Activated CD4-positive, alpha-beta T cell treated with anti-CD3 and anti-CD28 coated beads, Interleukin-2, amount 10 ng/mL, durations not matched to agents 24 days and 14 days (primary cell): ENCODE measurements around the gene CILP2. TPM values are rescaled to one million over a fixed set of nuclear protein-coding genes. Genes with fewer than 3 reads are reported as not detected.
A peak's percentile ranks its signal among the peaks of the same experiment; 100 is the strongest.

Source experiments
- DNase-seq: peaks from one replicate; pipeline ENCODE4 v3.0.0; 2022
- H3K27ac Mint-ChIP-seq: one replicate; pipeline ENCODE4 v1.8.0; 2022; ENCODE audit warnings: mild to moderate bottlenecking, mixed read lengths
- H3K27me3 Mint-ChIP-seq: one replicate; pipeline ENCODE4 v1.8.0; 2022; ENCODE audit warnings: mixed read lengths
- H3K36me3 Mint-ChIP-seq: one replicate; pipeline ENCODE4 v1.8.0; 2022; ENCODE audit warnings: low read depth, mild to moderate bottlenecking, mixed read lengths
- H3K4me1 Mint-ChIP-seq: one replicate; pipeline ENCODE4 v1.8.0; 2021; ENCODE audit warnings: mixed read lengths
- H3K4me3 Mint-ChIP-seq: one replicate; pipeline ENCODE4 v1.8.0; 2022; ENCODE audit warnings: mild to moderate bottlenecking, moderate library complexity, mixed read lengths
- H3K9me3 Mint-ChIP-seq: one replicate; pipeline ENCODE4 v1.8.0; 2021; ENCODE audit warnings: mixed read lengths
- intact Hi-C: fragments of 100-400 bp; cut with micrococcal nuclease; formaldehyde crosslinking; loops from one replicate; pipeline ENCODE4 v1.15.1; 2023
- total RNA-seq: library from RNA; stranded (reverse); gene quantifications from 2 replicates; pipeline ENCODE4 v1.2.3, GENCODE V29; 2022

The CILP2 gene
- total RNA-seq, 1 donor from 2014 or later: 0.14 TPM

DNA sequence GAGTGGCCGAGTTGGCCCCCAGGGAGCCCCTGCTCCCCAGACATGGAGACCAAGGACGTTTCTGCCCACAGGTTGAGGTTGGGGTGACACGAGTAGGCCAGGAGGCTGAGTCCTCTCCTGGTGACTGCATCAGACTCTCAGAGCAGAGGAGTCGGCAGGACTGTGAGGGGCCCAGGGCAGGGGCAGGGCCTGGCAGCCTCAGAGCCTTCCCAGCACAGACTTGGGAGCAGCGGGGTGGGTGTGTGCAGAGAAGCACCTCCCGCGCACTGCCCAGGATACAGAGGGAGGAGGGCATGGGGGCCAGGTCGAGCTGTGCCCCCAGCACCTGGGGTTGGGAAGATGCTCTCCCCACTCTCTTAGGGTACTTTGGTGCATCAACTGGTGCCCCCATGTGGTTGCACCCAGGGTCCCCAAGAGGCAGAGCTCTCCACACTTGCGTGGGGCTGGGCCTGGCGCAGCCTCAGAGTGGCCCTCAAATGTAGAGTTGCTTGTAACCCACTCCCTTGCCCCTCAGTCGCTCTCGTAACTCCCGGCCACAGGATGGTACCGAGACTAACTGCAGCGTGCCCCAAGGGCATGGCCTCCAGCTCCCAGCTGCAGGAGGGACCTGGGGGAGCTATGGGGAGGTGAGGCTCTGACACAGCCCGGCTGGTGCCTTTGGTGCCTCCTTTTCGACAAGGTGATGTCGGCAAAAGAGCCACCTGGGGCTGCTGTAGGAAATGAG is 38.6 kb upstream of the CILP2 start:
- H3K4me1 Mint-ChIP-seq: peaks cover 2% of the 10 kb centered on the region
- H3K27me3 Mint-ChIP-seq: no peaks in the 10 kb centered on the region
- peaks cover 54% of the 10 kb centered on the region for H3K36me3 Mint-ChIP-seq
- no peak overlapping the region for H3K4me3 Mint-ChIP-seq
- H3K9me3 Mint-ChIP-seq: no peaks in the 10 kb centered on the region
- no peak for DNase-seq
- intact Hi-C loops: no loop called here
- no peak overlapping the region for H3K27ac Mint-ChIP-seq

DNA sequence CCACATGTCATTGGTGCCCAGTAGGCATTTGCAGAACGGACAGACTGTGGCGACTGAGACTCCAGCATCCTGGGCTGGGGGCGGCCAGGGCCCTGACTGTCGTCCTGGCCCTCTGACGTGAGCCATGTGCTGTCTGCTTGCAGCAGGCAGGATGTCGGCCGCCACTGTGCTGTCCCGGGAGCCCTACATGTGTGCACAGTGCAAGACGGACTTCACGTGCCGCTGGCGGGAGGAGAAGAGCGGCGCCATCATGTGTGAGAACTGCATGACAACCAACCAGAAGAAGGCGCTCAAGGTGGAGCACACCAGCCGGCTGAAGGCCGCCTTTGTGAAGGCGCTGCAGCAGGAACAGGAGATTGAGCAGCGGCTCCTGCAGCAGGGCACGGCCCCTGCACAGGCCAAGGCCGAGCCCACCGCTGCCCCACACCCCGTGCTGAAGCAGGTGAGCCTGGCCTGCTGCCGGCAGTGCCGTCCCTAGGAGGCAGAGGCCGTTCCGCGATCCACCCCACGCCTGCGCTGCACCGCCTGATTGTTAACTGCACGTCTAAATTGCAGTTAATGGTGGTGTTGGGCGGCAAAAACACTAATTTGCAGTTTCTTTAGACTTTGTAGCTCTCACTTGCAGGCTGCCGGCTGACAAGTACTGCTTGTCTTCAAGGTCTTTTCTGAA is 37.0 kb upstream of the CILP2 start:
- intact Hi-C loops: no loop called here
- Mint-ChIP-seq H3K4me1 (peaks cover 2% of the 10 kb centered on the region), H3K36me3 (peaks cover 49% of the 10 kb centered on the region), H3K27ac (no peak overlapping the region), H3K27me3 (no peaks in the 10 kb centered on the region), H3K4me3 (no peak overlapping the region), H3K9me3 (no peaks in the 10 kb centered on the region)
- DNase-seq: no peak

DNA sequence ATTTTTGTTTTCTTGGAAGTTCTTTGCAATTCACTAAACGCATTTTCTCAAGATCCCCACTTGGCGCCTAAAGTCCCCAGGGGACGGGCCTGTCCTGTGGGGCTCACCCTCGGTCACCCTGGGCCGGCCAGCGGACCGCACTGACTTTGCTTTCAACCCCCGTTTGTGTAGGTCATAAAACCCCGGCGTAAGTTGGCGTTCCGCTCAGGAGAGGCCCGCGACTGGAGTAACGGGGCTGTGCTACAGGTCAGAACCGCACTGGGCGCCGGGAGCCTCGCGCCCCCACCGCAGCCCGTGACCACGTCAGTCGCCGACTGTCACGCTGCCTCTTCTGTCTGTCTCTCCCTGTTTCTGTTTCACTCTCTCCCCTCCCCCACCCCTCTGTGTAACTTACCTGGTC is 36.3 kb upstream of the CILP2 start:
- Mint-ChIP-seq H3K27me3 (no peaks in the 10 kb centered on the region), H3K36me3 (peaks cover 50% of the 10 kb centered on the region), H3K9me3 (no peaks in the 10 kb centered on the region), H3K27ac (no peak overlapping the region), H3K4me3 (no peak overlapping the region), H3K4me1 (peaks cover 3% of the 10 kb centered on the region)
- intact Hi-C loops: no loop called here
- DNase-seq: no peak

DNA sequence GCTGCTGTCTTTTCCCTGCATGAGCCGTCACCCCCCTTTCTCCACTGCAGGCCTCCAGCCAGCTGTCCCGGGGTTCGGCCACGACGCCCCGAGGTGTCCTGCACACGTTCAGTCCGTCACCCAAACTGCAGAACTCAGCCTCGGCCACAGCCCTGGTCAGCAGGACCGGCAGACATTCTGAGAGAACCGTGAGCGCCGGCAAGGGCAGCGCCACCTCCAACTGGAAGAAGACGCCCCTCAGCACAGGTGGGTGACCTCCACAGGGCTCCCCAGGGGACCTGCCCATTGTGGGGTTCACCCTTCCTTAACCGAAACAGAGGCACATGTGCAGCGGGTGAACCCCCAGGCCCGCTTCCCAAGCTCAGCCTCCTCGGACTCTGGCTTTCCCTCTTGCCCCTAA is 35.8 kb upstream of the CILP2 start:
- intact Hi-C loops: no loop called here
- Mint-ChIP-seq H3K4me3 (no peak overlapping the region), H3K27me3 (no peaks in the 10 kb centered on the region), H3K27ac (no peak overlapping the region), H3K4me1 (peaks cover 2% of the 10 kb centered on the region), H3K36me3 (peaks cover 51% of the 10 kb centered on the region), H3K9me3 (no peaks in the 10 kb centered on the region)
- DNase-seq: no peak

DNA sequence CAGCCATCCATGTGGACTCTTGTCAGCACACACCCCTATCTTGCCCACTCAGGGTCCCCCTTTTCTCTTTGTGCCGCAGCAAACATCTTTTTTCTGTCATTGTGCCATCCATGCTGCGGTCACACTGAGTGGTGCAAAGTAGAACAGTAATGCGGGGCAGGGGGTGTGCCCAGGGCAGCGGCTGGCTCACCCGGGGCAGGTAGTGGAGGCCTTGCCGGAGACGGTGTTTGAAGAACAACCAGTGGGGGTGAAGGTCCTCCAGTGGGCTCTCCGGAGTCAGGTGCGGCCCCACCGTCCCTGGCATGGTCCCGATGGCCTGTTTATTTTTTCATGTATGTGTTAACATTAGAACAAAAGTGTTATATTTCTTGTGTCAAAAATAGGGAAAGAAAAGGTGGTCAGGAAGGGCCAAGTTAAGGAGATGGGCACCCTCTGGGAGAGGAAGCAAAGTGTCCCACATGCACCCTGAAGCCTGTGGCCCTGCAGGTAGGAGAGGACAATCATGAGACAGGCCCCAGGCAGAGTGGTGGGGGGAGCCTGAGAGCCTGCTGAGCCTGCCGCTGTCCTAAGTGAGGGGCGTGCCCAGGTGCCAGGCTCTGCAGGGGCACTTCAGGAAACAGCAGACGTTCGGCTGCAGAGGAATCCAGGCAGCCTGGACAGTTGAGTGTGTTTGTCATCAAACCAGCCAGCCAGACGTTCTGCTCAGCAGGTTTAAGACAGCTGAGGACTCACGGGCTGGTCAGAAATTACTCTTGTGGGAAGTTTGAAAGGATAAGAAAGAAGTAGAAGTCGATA is 35.1 kb upstream of the CILP2 start:
- H3K4me1 Mint-ChIP-seq: peaks cover 1% of the 10 kb centered on the region
- no peak overlapping the region for H3K27ac Mint-ChIP-seq
- no peak overlapping the region for H3K4me3 Mint-ChIP-seq
- intact Hi-C loops: no loop called here
- H3K9me3 Mint-ChIP-seq: no peaks in the 10 kb centered on the region
- H3K27me3 Mint-ChIP-seq: no peaks in the 10 kb centered on the region
- no peak for DNase-seq
- H3K36me3 Mint-ChIP-seq: peaks cover 56% of the 10 kb centered on the region

DNA sequence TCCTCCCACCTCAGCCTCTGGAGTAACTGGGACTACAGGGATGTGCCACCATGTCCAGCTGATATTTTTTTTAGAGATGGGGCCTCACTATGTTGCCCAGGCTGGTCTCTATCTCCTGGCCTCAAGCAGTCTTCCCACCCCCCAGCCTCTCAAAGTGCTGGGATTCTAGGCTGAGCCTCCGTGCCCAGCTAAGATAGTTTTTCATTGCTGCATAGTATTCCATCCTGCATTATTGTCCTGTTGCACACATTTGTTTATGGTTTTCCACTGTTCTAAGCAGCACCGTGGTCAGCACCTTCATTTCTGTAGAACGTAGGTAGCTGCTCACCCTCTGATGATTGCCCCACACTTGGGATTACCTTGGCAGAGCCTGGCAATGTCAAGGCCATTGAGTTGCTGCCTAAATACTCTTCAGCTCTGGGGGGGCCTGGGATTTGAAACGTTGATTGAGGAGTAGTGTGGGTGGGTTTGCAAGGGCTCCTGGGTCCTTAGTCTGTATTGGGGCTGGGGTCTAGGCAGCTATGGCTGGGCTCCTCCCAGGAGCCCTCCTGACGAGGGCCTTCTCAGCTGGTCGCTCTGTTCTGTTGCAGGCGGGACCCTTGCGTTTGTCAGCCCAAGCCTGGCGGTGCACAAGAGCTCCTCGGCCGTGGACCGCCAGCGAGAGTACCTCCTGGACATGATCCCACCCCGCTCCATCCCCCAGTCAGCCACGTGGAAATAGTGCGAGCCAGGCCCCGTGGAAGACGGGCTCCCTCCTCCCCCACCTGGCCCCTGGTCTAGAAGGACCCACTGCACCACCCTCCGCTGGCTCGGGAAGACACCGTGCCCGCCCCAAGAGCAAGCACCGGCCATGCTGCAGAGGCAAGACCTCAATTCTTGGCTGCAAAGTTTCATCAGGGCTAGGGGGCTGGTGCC is 33.1 kb upstream of the CILP2 start:
- H3K27ac Mint-ChIP-seq: no peak overlapping the region
- H3K27me3 Mint-ChIP-seq: no peaks in the 10 kb centered on the region
- peaks cover 50% of the 10 kb centered on the region for H3K36me3 Mint-ChIP-seq
- no peak overlapping the region for H3K4me3 Mint-ChIP-seq
- DNase-seq: no peak
- H3K4me1 Mint-ChIP-seq: peaks cover 1% of the 10 kb centered on the region
- intact Hi-C loops: no loop called here
- no peaks in the 10 kb centered on the region for H3K9me3 Mint-ChIP-seq

DNA sequence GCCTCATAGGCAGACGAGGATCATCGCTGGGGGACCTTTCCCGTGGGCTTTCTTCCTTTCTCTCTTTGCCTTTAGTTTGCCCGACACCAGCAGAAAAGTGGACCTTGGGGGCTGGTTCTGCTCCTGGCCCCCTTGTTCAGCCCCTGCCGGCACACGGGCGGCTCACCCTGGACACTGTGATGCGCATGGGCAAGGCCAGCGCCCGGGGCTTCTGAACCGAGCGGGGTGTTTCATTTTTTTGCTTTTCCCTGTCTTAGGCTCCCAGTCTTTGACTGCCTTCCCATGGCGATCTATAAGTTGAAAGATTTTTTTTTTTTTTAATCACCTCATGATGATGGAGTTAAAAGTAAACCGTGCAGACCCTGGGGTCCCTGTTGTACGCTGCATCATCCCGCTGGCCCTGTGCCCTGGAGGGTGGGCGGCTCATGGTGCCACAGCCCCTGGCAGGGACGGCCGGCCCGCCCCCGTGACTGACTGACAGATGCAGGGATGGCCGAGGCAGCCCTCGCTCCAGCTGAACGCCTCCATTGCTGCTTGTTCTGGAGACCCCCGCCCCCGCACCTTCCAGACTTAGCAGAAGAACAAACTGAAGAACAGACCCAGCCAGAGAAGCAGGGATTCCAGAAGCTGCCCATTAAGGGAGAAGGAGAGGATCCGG is 32.3 kb upstream of the CILP2 start:
- peaks cover 1% of the 10 kb centered on the region for H3K4me1 Mint-ChIP-seq
- peaks cover 48% of the 10 kb centered on the region for H3K36me3 Mint-ChIP-seq
- no peak overlapping the region for H3K4me3 Mint-ChIP-seq
- DNase-seq: no peak
- no peak overlapping the region for H3K27ac Mint-ChIP-seq
- no peaks in the 10 kb centered on the region for H3K9me3 Mint-ChIP-seq
- intact Hi-C loops: no loop called here
- H3K27me3 Mint-ChIP-seq: no peaks in the 10 kb centered on the region

DNA sequence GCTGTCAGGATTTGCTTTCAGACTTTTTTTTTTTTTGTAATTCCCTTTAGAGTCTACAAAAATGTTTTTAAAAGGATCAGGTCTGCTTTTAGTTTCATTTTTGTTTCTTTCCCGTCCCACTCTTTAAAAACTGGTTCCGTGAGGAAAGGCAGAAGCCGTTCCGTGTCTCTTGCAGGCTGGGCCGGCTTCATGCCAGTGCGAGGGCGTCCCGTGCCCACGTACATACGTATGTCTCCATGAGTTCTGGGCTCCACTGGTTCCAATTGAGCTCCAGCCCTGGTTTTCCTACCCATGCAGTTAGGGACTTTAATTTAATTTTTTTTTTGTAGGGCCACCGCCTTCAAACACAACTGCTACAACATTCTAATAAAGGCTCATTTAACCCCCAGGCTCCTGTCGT is 31.5 kb upstream of the CILP2 start:
- intact Hi-C loops: no loop called here
- peaks cover 1% of the 10 kb centered on the region for H3K4me1 Mint-ChIP-seq
- no peaks in the 10 kb centered on the region for H3K27me3 Mint-ChIP-seq
- H3K9me3 Mint-ChIP-seq: no peaks in the 10 kb centered on the region
- DNase-seq: no peak
- no peak overlapping the region for H3K27ac Mint-ChIP-seq
- H3K4me3 Mint-ChIP-seq: no peak overlapping the region
- peaks cover 42% of the 10 kb centered on the region for H3K36me3 Mint-ChIP-seq

DNA sequence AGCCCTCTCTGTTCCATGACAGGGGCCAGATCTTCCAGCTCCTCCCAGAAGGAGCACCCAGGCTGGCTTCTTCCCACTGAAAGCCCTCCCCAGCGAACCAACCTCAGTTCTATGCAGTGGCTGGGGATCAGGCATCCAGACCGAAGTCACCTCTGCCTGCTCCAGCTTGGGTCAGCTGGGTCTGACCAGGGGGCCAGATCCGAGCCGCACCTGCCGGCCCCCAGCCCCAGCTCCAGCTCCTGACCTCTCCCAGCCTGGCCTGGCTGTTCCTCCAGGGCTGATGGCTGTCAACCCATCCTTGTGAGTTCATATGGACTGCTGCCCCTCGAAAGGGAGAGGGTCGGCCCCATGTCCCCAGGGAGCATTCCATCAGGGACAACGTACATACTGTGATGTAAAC is 30.7 kb upstream of the CILP2 start:
- intact Hi-C loops: no loop called here
- peaks cover 1% of the 10 kb centered on the region for H3K4me1 Mint-ChIP-seq

DNA sequence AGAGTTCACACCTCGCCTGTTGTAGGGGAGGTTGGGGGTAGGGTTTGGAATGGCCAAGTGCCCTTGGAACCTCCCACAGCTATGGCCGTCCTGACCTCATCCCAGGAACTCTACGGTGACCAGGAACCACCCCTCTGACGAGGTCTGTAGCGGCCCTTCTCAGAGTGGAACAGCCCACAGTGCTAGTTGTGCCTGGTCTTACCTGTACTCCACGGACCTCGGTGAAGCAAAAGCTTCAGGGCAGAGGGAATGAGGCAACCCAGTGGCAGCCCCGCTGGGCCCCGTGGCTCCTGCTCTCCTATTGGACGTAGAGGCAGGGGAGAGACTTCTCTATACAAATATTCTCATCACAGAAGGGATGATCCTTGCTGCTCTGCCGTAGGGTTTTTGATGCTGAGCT is 29.8 kb upstream of the CILP2 start:
- H3K27me3 Mint-ChIP-seq: no peaks in the 10 kb centered on the region
- H3K4me3 Mint-ChIP-seq: no peak overlapping the region
- peaks cover 30% of the 10 kb centered on the region for H3K36me3 Mint-ChIP-seq
- H3K9me3 Mint-ChIP-seq: no peaks in the 10 kb centered on the region
- H3K4me1 Mint-ChIP-seq: peaks cover 1% of the 10 kb centered on the region
- DNase-seq: no peak
- no peak overlapping the region for H3K27ac Mint-ChIP-seq
- intact Hi-C loops: no loop called here

More for the DNA sequence above, 30.7 kb upstream of the CILP2 start:
- DNase-seq: no peak
- peaks cover 38% of the 10 kb centered on the region for H3K36me3 Mint-ChIP-seq
- no peak overlapping the region for H3K27ac Mint-ChIP-seq
- no peak overlapping the region for H3K4me3 Mint-ChIP-seq
- H3K27me3 Mint-ChIP-seq: no peaks in the 10 kb centered on the region
- H3K9me3 Mint-ChIP-seq: no peaks in the 10 kb centered on the region

DNA sequence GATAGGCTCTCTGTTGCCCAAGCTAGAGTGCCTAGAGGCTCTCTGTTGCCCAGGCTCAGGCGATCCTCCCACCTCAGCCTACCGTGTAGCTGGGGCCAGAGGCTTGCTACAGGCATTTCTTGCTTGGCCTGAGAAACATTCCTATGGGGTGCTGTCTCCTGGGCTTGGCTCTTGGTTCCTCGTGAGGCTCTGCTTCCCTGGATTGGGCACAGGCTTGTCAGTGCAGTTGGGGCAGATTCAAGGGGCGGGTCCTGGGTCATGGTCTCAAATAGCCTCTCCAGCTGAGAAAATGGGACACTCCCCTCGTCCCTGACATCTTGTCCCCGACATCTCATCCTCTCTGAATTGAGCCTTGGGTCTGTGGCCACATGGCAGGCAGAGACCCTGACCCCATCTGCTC is 27.6 kb upstream of the CILP2 start:
- Mint-ChIP-seq H3K4me3 (no peak overlapping the region), H3K27ac (no peak overlapping the region), H3K9me3 (no peaks in the 10 kb centered on the region), H3K4me1 (peaks cover 1% of the 10 kb centered on the region), H3K27me3 (no peaks in the 10 kb centered on the region), H3K36me3 (peaks cover 24% of the 10 kb centered on the region)
- no peak for DNase-seq
- intact Hi-C loops: no loop called here

DNA sequence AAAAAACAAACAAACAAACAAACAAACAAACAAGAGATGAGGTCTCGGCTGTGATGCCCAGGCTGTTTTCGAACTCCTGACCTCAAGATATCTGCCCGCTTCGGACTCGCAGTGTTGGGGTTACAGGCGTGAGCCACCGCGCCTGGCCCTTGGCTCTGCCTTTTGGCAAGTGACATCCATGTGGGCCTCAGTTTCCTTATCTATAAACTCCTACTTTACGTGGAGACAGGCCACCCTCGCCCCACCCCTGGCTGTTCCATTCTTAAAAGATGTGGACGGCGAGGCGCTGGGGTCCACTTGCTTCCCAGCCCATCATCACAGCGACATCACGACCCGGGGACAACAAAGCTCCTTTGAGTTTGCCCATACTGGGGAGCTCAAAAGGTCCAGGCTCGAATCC is 24.4 kb upstream of the CILP2 start:
- DNase-seq: no peak
- Mint-ChIP-seq H3K27ac (no peak overlapping the region), H3K36me3 (peaks cover 12% of the 10 kb centered on the region), H3K27me3 (no peaks in the 10 kb centered on the region), H3K9me3 (no peaks in the 10 kb centered on the region), H3K4me3 (no peak overlapping the region), H3K4me1 (no peaks in the 10 kb centered on the region)
- intact Hi-C loops: no loop called here

DNA sequence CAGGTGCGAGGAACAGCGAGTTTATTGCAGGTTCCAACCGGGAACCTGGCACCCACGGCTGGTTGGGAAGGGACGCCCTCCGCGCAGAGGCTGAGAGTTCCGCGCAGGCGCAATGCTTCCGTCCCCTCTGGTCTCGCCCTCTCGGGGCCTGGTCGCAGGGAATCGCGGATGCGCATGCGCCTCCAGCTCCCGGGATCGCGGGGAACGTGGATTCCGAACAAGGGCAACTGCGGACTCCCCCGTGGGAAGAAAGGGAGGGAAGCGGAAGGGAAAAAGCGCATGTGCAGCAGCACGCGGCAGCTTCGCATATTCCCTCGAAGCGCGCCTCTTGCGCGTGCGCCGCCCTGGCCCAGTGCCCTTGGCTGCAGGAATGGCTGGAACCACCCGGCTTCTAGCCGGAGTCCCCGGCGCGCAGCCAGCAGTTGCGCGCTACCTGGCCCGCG is 23.8 kb upstream of the CILP2 start:
- intact Hi-C loops: no loop called here
- peaks cover 2% of the 10 kb centered on the region for H3K4me1 Mint-ChIP-seq
- no peaks in the 10 kb centered on the region for H3K9me3 Mint-ChIP-seq
- no peak for DNase-seq
- H3K4me3 Mint-ChIP-seq: peak overlapping the region; percentile 49
- H3K27ac Mint-ChIP-seq: no peak overlapping the region
- peaks cover 15% of the 10 kb centered on the region for H3K36me3 Mint-ChIP-seq
- H3K27me3 Mint-ChIP-seq: no peaks in the 10 kb centered on the region
